Testis (tissue), 3 donors: ENCODE data around the gene HIGD1A. TPM values are rescaled to one million over a fixed set of nuclear protein-coding genes. Genes with fewer than 3 reads are reported as not detected.

ENCODE experiments used
- DNase-seq: peaks from one replicate; pipeline ENCODE4 v3.0.0-alpha.2; 2019
- H3K27ac ChIP-seq, 2 donors: fragments of 200-600 bp; sonication (generic); one replicate each; pipeline ENCODE4 v1.5.1; 2019
- H3K27me3 ChIP-seq: fragments of 200-600 bp; sonication (generic); one replicate; pipeline ENCODE4 v1.5.1; 2019
- H3K36me3 ChIP-seq: fragments of 200-600 bp; sonication (generic); one replicate; pipeline ENCODE4 v1.5.1; 2017; ENCODE audit warnings: low read depth; ENCODE audit errors: missing control alignments
- H3K4me1 ChIP-seq: fragments of 200-600 bp; sonication (generic); one replicate; pipeline ENCODE4 v1.5.1; 2019
- H3K4me3 ChIP-seq, 2 donors: fragments of 200-600 bp; sonication (generic); one replicate each; pipeline ENCODE4 v1.5.1; 2017 to 2019
- H3K9me3 ChIP-seq: fragments of 200-600 bp; sonication (generic); one replicate; pipeline ENCODE4 v1.5.1; 2017
- POLR2A ChIP-seq: fragments of 450-650 bp; IDR thresholded peaks from one replicate; pipeline ENCODE4 v1.6.1; 2017; ENCODE audit warnings: antibody characterized with exemption, mild to moderate bottlenecking, moderate library complexity
- WGBS, 2 donors: methylation state at CpG; one replicate each; pipeline ENCODE4 v1.1.5; 2018; 5-methylcytosine and 5-hydroxymethylcytosine counted together
- intact Hi-C: fragments of 100-400 bp; cut with DNase I; formaldehyde crosslinking; loops from one replicate; pipeline ENCODE4 v1.15.1; 2023; ENCODE audit warnings: low total_unique reads
- polyA plus RNA-seq: library from polyadenylated mRNA; stranded (reverse); fragments of 350-450 nt; fragmentation: Illumina TruSeq; extraction: RNeasy Lipid Tissue Mini Kit (QIAGEN cat#74804); gene quantifications from one replicate; pipeline ENCODE4 v1.2.3, GENCODE V29; 2014; ENCODE audit warnings: low read depth, low replicate concordance; ENCODE audit not compliant: insufficient read depth
- total RNA-seq, 2 donors: library from RNA; depleted of rRNA; stranded (reverse); fragments of >200 nt; gene quantifications; one replicate each; pipeline ENCODE4 v1.2.3, GENCODE V29; 2016
- TF ChIP-seq, protein P1 (sequence below), 3 experiments: fragments of 450-650 bp in 2 of 3; fragments of 200-600 bp in 1 of 3; sonication (generic) in 1 of 3; IDR thresholded peaks; one replicate each; pipeline ENCODE4 v1.5.1; 2016 to 2019; ENCODE audit warnings: antibody characterized with exemption in 3 of 3, mild to moderate bottlenecking in 2 of 3, moderate library complexity in 1 of 3

The HIGD1A gene
- total and polyA plus RNA-seq, 3 donors from 2014 or later = 95.6 to 133 (median 110) TPM

DNA sequence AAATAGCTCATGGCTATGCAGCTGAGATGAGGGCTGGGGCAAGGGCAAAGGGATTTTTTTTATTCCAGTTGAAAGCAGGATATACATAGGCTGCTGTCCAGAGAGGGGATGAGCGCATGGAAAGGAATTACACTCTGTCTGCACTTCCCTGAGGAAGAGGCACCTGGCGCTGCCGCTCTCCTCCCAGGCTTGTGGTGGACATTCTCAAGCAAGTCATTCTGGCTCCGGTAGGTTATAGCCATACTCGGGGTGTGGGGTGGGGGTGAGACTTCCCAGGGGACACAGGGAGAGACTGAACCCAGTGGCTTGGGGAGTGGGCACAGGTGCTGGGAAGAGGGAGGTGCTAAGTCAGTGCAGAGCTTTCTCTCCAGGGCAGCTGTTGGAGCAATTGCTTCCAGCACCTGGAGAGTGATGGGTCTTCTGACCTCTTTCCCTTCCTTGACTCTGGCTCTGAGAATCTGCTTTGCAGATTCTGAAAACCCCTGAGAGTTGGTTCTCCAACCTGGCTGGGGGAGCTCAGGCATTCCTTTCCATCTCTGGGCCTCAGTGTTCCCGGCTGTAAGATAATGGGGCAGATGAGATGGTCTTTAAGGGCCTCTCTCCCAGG is 47.0 kb upstream of the HIGD1A start:
- H3K4me1 ChIP-seq = peaks cover 27% of the 10 kb centered on the region
- DNase-seq = no peak
- intact Hi-C loops = no loop called here
- H3K36me3 ChIP-seq = no peaks in the 10 kb centered on the region
- TF ChIP-seq, protein P1, sequence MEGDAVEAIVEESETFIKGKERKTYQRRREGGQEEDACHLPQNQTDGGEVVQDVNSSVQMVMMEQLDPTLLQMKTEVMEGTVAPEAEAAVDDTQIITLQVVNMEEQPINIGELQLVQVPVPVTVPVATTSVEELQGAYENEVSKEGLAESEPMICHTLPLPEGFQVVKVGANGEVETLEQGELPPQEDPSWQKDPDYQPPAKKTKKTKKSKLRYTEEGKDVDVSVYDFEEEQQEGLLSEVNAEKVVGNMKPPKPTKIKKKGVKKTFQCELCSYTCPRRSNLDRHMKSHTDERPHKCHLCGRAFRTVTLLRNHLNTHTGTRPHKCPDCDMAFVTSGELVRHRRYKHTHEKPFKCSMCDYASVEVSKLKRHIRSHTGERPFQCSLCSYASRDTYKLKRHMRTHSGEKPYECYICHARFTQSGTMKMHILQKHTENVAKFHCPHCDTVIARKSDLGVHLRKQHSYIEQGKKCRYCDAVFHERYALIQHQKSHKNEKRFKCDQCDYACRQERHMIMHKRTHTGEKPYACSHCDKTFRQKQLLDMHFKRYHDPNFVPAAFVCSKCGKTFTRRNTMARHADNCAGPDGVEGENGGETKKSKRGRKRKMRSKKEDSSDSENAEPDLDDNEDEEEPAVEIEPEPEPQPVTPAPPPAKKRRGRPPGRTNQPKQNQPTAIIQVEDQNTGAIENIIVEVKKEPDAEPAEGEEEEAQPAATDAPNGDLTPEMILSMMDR (IDR thresholded peaks at IDR 0.05) = no peak
- no peak for TF ChIP-seq POLR2A
- 78 to 85% methylated on average over 5 to 6 of the region's 6 CpGs for WGBS, 2 donors
- peak overlapping the region in 1 of 2 donors; percentile 33 for H3K27ac ChIP-seq
- H3K9me3 ChIP-seq = no peaks in the 10 kb centered on the region
- H3K27me3 ChIP-seq = no peaks in the 10 kb centered on the region
- no peak overlapping the region for H3K4me3 ChIP-seq

DNA sequence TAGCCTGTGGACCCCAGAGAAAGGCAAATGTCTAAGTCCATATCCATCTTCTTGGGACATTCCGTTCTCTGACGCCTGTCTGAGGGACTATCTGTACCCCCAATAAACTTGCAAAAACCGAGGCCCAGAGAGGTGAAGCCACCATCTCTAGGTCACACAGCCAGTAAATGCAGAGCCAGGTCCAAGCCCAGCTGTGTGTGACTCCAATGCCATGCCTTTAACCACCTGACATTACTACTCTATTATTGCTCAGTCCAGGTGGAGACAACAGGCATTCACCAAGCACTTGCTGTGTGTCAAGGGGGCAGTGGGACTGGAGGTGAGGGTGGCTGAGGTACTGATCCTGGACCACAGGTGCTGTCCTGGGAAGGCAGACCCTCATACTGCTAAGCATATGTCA is 46.0 kb upstream of the HIGD1A start:
- no peaks in the 10 kb centered on the region for H3K9me3 ChIP-seq
- intact Hi-C loops = no loop called here
- peaks cover 30% of the 10 kb centered on the region for H3K4me1 ChIP-seq
- TF ChIP-seq, protein P1 (IDR thresholded peaks at IDR 0.05) = no peak
- TF ChIP-seq POLR2A = no peak
- no peak overlapping the region for H3K4me3 ChIP-seq
- no peaks in the 10 kb centered on the region for H3K36me3 ChIP-seq
- H3K27me3 ChIP-seq = no peaks in the 10 kb centered on the region
- 90 to 95% methylated on average over 3 of the region's 3 CpGs for WGBS, 2 donors
- H3K27ac ChIP-seq = no peak overlapping the region
- DNase-seq = no peak

GRCh38 chr3:42849017-42849416 is 44.7 kb upstream of the HIGD1A start:
- intact Hi-C loops = no loop called here
- DNase-seq = no peak
- Histone ChIP-seq H3K36me3 (no peaks in the 10 kb centered on the region), H3K4me3 (no peak overlapping the region), H3K27me3 (no peaks in the 10 kb centered on the region), H3K9me3 (no peaks in the 10 kb centered on the region), H3K27ac (no peak overlapping the region), H3K4me1 (peaks cover 41% of the 10 kb centered on the region)
- TF ChIP-seq, protein P1 (IDR thresholded peaks at IDR 0.05) = no peak
- TF ChIP-seq POLR2A = no peak
- 94% methylated on average over 7 of the region's 7 CpGs for WGBS, 2 donors

DNA sequence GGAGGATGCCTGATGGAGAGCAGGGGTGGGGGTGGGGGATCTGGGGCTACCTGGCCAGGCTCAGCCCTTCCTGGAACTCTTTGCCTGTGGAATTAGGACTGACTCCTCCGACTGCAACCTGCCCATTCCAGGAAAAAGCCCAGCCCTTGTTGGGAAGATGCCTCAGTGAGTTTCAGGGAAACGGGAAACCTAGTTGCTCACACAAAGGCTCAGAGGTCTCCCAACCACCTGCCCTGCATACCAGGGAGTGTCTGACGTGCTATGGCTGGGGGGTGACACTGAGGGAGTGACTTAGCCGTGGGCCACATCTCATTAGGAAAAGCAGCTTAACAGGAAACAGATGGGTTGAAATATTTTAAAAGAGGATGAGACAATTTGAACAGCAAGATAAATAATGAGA is 43.4 kb upstream of the HIGD1A start:
- H3K4me3 ChIP-seq = no peak overlapping the region
- no peaks in the 10 kb centered on the region for H3K9me3 ChIP-seq
- no peaks in the 10 kb centered on the region for H3K36me3 ChIP-seq
- no peaks in the 10 kb centered on the region for H3K27me3 ChIP-seq
- H3K27ac ChIP-seq = peak overlapping the region in 1 of 2 donors; percentile 35
- DNase-seq = no peak
- peaks cover 41% of the 10 kb centered on the region for H3K4me1 ChIP-seq
- intact Hi-C loops = no loop called here
- TF ChIP-seq, protein P1 (IDR thresholded peaks at IDR 0.05) = no peak
- TF ChIP-seq POLR2A = no peak
- WGBS, 2 donors = 64 to 75% methylated on average over 4 of the region's 4 CpGs
